CD4-positive, alpha-beta T cell (primary cell): ENCODE results near the gene CBFA2T3. TPM values are rescaled to one million over a fixed set of nuclear protein-coding genes. Genes with fewer than 3 reads are reported as not detected.

Experiments used
- ATAC-seq: fragments of 200-7000 bp; cut with Tn5 transposase; one replicate; pipeline ENCODE4 v1.10.0; 2022; ENCODE audit warnings: mild to moderate bottlenecking; ENCODE audit not compliant: poor library complexity
- CTCF ChIA-PET: fragments of 350-600 bp; sonication (Branson Sonifier 250); formaldehyde crosslinking; loops from one replicate; lab custom pipeline; 2021; ENCODE audit warnings: antibody characterized with exemption, inconsistent platforms; lab: Charles Lee
- POLR2A ChIA-PET: fragments of 350-600 bp; sonication (Branson Sonifier 250); formaldehyde crosslinking; loops from one replicate; lab custom pipeline; 2021; ENCODE audit warnings: antibody characterized with exemption, inconsistent platforms; lab: Charles Lee
- DNase-seq, 14 experiments: peaks; one replicate each; pipeline ENCODE4 v3.0.0-alpha.2; 2013 to 2020; ENCODE audit warnings: mixed read lengths in 2 of 14
- H3K27ac ChIP-seq, 2 donors: one replicate each; pipeline versions ENCODE4 v1.5.1 to v1.7.0; 2013; ENCODE audit warnings: low read length in 2 of 2, low read depth in 1 of 2, mild to moderate bottlenecking in 1 of 2
- H3K27me3 ChIP-seq, 2 experiments: 1 replicate in 1 of 2; 2 replicates in 1 of 2; pipeline versions ENCODE4 v1.6.1 to v1.7.0; 2013; ENCODE audit warnings: low read length in 2 of 2, control low read depth in 1 of 2, mild to moderate bottlenecking in 1 of 2, moderate library complexity in 1 of 2; ENCODE audit not compliant: insufficient read depth in 2 of 2, control insufficient read depth in 1 of 2
- H3K36me3 ChIP-seq: one replicate; pipeline ENCODE4 v1.6.1; 2013; ENCODE audit warnings: low read length, control low read depth; ENCODE audit not compliant: insufficient read depth
- H3K4me1 ChIP-seq: one replicate; pipeline ENCODE4 v1.6.1; 2013; ENCODE audit warnings: low read length, control low read depth; ENCODE audit not compliant: insufficient read depth
- H3K4me3 ChIP-seq: one replicate; pipeline ENCODE4 v1.5.1; 2013; ENCODE audit warnings: mild to moderate bottlenecking, low read length, moderate library complexity
- H3K9me3 ChIP-seq, 2 experiments: 1 replicate in 1 of 2; 2 replicates in 1 of 2; pipeline versions ENCODE4 v1.6.1 to v1.7.0; 2013; ENCODE audit warnings: low read length in 2 of 2, mild to moderate bottlenecking in 2 of 2, control low read depth in 1 of 2, moderate library complexity in 1 of 2; ENCODE audit not compliant: control insufficient read depth in 1 of 2, insufficient read depth in 1 of 2
- H3K27ac Mint-ChIP-seq: one replicate; pipeline ENCODE4 v1.8.0; 2020; ENCODE audit warnings: mixed read lengths
- H3K27me3 Mint-ChIP-seq: one replicate; pipeline ENCODE4 v1.8.0; 2021; ENCODE audit warnings: mixed read lengths
- H3K36me3 Mint-ChIP-seq: one replicate; pipeline ENCODE4 v1.8.0; 2021; ENCODE audit warnings: low read depth, mixed read lengths
- H3K4me1 Mint-ChIP-seq: one replicate; pipeline ENCODE4 v1.8.0; 2021; ENCODE audit warnings: low read depth, mixed read lengths
- H3K4me3 Mint-ChIP-seq: one replicate; pipeline ENCODE4 v1.8.0; 2020; ENCODE audit warnings: mild to moderate bottlenecking, mixed read lengths
- H3K9me3 Mint-ChIP-seq: one replicate; pipeline ENCODE4 v1.8.0; 2020; ENCODE audit warnings: mixed read lengths
- intact Hi-C, 2 experiments: fragments of 100-400 bp; cut with DNase I in 1 of 2; cut with micrococcal nuclease in 1 of 2; formaldehyde crosslinking; loops; one replicate each; pipeline versions ENCODE4 v1.15.1 to v1.9.0; 2023 to 2025; cut with DNase I, micrococcal nuclease
- total RNA-seq, 174 experiments: library from RNA in 2 of 174; stranded (reverse) in 2 of 174; gene quantifications; one replicate each; pipeline ENCODE4 v1.2.3 and lab custom pipeline; 2021 to 2026
- TF ChIP-seq, protein P1 (sequence below): fragments of 200-600 bp; IDR thresholded peaks from one replicate; pipeline ENCODE4 v1.8.0; 2022; ENCODE audit warnings: antibody characterized with exemption, mild to moderate bottlenecking

The CBFA2T3 gene
- total RNA-seq, 2 experiments from 2014 or later, result 0.80 to 1.6 TPM

DNA sequence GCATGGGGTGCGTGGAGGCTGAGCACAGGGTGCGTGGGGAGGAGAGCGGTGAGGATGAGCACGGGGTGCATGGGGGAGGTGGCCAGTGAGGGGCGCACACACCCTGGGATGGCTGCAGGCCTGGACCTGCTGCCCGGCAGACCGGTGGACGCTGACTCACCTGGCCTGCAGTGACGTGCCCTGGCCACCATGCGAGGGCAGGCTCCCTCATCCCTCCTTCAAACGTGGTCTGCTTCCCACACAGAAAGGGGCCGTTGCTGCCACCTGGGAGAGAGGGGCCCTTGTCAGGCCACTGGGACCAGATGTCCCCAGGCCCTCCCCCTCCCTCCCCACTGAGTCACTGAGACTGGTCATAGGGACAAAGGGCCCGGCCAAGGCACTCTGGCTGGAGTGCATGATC is 145.2 kb downstream of the CBFA2T3 start:
- Histone ChIP-seq H3K4me1 (no peaks in the 10 kb centered on the region), H3K27ac (no peak overlapping the region), H3K36me3 (peaks cover 7% of the 10 kb centered on the region), H3K4me3 (no peak overlapping the region), H3K9me3 (no peaks in the 10 kb centered on the region), H3K27me3 (no peaks in the 10 kb centered on the region)
- POLR2A ChIA-PET, result no interaction called here
- no peaks in the 10 kb centered on the region for H3K9me3 Mint-ChIP-seq
- H3K4me1 Mint-ChIP-seq, result no peaks in the 10 kb centered on the region
- DNase-seq (no peak), ATAC-seq (no peak)
- H3K27me3 Mint-ChIP-seq, result no peaks in the 10 kb centered on the region
- no peak overlapping the region for H3K4me3 Mint-ChIP-seq
- H3K27ac Mint-ChIP-seq, result no peak overlapping the region
- TF ChIP-seq, protein P1, sequence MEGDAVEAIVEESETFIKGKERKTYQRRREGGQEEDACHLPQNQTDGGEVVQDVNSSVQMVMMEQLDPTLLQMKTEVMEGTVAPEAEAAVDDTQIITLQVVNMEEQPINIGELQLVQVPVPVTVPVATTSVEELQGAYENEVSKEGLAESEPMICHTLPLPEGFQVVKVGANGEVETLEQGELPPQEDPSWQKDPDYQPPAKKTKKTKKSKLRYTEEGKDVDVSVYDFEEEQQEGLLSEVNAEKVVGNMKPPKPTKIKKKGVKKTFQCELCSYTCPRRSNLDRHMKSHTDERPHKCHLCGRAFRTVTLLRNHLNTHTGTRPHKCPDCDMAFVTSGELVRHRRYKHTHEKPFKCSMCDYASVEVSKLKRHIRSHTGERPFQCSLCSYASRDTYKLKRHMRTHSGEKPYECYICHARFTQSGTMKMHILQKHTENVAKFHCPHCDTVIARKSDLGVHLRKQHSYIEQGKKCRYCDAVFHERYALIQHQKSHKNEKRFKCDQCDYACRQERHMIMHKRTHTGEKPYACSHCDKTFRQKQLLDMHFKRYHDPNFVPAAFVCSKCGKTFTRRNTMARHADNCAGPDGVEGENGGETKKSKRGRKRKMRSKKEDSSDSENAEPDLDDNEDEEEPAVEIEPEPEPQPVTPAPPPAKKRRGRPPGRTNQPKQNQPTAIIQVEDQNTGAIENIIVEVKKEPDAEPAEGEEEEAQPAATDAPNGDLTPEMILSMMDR, result no peak
- CTCF ChIA-PET, result no interaction called here
- H3K36me3 Mint-ChIP-seq, result no peaks in the 10 kb centered on the region
- intact Hi-C loops, result no loop called here

DNA sequence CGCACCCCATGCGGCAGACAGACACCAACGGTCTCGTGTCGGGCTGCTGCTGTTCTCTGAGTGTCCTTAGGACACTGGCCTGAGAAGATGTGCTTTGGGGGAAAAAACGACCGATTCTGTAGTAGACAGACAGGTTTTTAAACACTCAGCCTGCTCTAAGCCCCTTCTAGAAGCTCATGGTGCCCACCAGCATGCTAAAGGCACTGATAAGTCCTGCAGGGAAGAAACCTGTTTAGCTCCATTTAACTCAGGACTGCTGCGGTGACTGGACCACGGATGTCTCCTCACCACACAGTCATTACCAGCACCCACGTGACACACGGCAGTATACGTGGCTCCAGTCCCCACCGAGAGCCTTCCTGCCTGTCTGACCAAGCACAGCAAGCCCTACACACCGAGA is 146.2 kb downstream of the CBFA2T3 start:
- ChIA-PET CTCF (no interaction called here), POLR2A (no interaction called here)
- no peak overlapping the region for H3K4me3 Mint-ChIP-seq
- no peak overlapping the region for H3K27ac Mint-ChIP-seq
- no peaks in the 10 kb centered on the region for H3K9me3 Mint-ChIP-seq
- Histone ChIP-seq H3K36me3 (peaks cover 7% of the 10 kb centered on the region), H3K27ac (no peak overlapping the region), H3K9me3 (no peaks in the 10 kb centered on the region), H3K4me1 (no peaks in the 10 kb centered on the region), H3K4me3 (no peak overlapping the region), H3K27me3 (no peaks in the 10 kb centered on the region)
- TF ChIP-seq, protein P1, result no peak
- DNase-seq, result no peak
- no peaks in the 10 kb centered on the region for H3K4me1 Mint-ChIP-seq
- H3K27me3 Mint-ChIP-seq, result no peaks in the 10 kb centered on the region
- H3K36me3 Mint-ChIP-seq, result no peaks in the 10 kb centered on the region
- intact Hi-C loops, result no loop called here
- no peak for ATAC-seq

DNA sequence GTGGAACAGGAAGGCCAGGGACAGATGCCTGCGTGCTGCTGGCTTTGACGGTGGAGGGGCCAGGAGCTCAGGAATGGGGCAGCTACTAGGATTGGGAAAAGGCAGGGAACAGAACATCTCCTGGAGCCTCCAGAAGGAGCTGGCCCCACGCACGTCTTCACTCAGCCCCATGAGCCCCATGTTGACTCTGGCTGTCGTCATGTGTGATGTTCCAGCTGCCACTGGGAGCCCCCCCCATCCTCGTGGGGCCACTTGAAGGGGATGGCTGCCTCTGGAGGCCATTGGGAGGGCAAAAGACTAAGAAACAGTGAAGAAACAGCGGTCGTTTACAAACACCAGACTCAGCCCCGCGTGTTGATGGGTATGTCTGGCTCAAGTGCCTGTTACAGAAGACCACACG is 146.7 kb downstream of the CBFA2T3 start:
- Histone ChIP-seq H3K4me3 (no peak overlapping the region), H3K27me3 (no peaks in the 10 kb centered on the region), H3K9me3 (no peaks in the 10 kb centered on the region), H3K4me1 (no peaks in the 10 kb centered on the region), H3K27ac (no peak overlapping the region), H3K36me3 (peaks cover 7% of the 10 kb centered on the region)
- no peaks in the 10 kb centered on the region for H3K36me3 Mint-ChIP-seq
- H3K4me1 Mint-ChIP-seq, result no peaks in the 10 kb centered on the region
- no peak for ATAC-seq
- CTCF ChIA-PET, result no interaction called here
- POLR2A ChIA-PET, result interaction anchor here (0.6 kb wide), 1 partner anchor 25 kb away, joined by 4 read pairs; no protein-coding TSS in a partner anchor
- no peaks in the 10 kb centered on the region for H3K9me3 Mint-ChIP-seq
- H3K27me3 Mint-ChIP-seq, result no peaks in the 10 kb centered on the region
- no peak overlapping the region for H3K27ac Mint-ChIP-seq
- TF ChIP-seq, protein P1, result no peak
- intact Hi-C loops, result no loop called here
- no peak for DNase-seq
- no peak overlapping the region for H3K4me3 Mint-ChIP-seq
